NT2/D1 (cell line): ENCODE measurements around the gene SH2D1B.

Source experiments
- DNase-seq: peaks from one replicate; pipeline ENCODE4 v3.0.0-alpha.2; 2011; ENCODE audit warnings: low read depth, low spot score
- H3K27me3 ChIP-seq: 2 replicates; pipeline ENCODE4 v1.6.0; 2011; ENCODE audit warnings: mild to moderate bottlenecking; ENCODE audit not compliant: insufficient read length, insufficient read depth
- H3K36me3 ChIP-seq: 2 replicates; pipeline ENCODE4 v1.6.1; 2011; ENCODE audit warnings: mild to moderate bottlenecking, low read length, mixed read lengths; ENCODE audit not compliant: insufficient read depth, insufficient read length
- H3K4me1 ChIP-seq: 2 replicates; pipeline ENCODE4 v1.5.1; 2011; ENCODE audit not compliant: insufficient read depth, insufficient read length
- H3K4me3 ChIP-seq: 2 replicates; pipeline ENCODE4 v1.5.1; 2011; ENCODE audit warnings: low read depth; ENCODE audit not compliant: insufficient read length
- H3K9ac ChIP-seq: 2 replicates; pipeline ENCODE4 v1.6.0; 2011; ENCODE audit warnings: low read depth; ENCODE audit not compliant: insufficient read length
- H3K9me3 ChIP-seq: 2 replicates; pipeline ENCODE4 v1.5.1; 2011; ENCODE audit warnings: mild to moderate bottlenecking, low read length; ENCODE audit not compliant: insufficient read depth
- SUZ12 ChIP-seq: IDR thresholded peaks from 2 replicates; pipeline ENCODE4 v1.6.1; 2011; ENCODE audit not compliant: insufficient read length, insufficient read depth; ENCODE audit errors: extremely low read depth
- YY1 ChIP-seq: IDR thresholded peaks from 2 replicates; pipeline ENCODE4 v1.6.1; 2011; ENCODE audit not compliant: insufficient read length, insufficient read depth
- ZNF274 ChIP-seq: IDR thresholded peaks from 2 replicates; pipeline ENCODE4 v1.6.1; 2011; ENCODE audit warnings: mild to moderate bottlenecking, low read depth, low read length

The SH2D1B gene

GRCh38 chr1:162372159-162373071 lies 39.5 kb downstream of the SH2D1B start:
- DNase-seq: no peak
- Histone ChIP-seq H3K27me3 (no peaks in the 10 kb centered on the region), H3K9me3 (no peaks in the 10 kb centered on the region), H3K9ac (no peak overlapping the region), H3K4me1 (peaks cover 8% of the 10 kb centered on the region), H3K4me3 (no peak overlapping the region), H3K36me3 (peaks cover 9% of the 10 kb centered on the region)
- no peak for TF ChIP-seq ZNF274
- TF ChIP-seq YY1: no peak
- TF ChIP-seq SUZ12: no peak

GRCh38 chr1:162371611-162372010 lies 40.3 kb downstream of the SH2D1B start:
- H3K4me1 ChIP-seq: peaks cover 8% of the 10 kb centered on the region
- no peak for DNase-seq
- H3K9ac ChIP-seq: no peak overlapping the region
- TF ChIP-seq YY1 (no peak), SUZ12 (no peak), ZNF274 (no peak)
- no peaks in the 10 kb centered on the region for H3K9me3 ChIP-seq
- H3K27me3 ChIP-seq: no peaks in the 10 kb centered on the region
- peaks cover 16% of the 10 kb centered on the region for H3K36me3 ChIP-seq
- H3K4me3 ChIP-seq: no peak overlapping the region

- no peak overlapping the region for H3K9ac ChIP-seq
- H3K27me3 ChIP-seq: no peaks in the 10 kb centered on the region
- no peak for DNase-seq
- H3K9me3 ChIP-seq: no peaks in the 10 kb centered on the region
- TF ChIP-seq SUZ12 (no peak), ZNF274 (no peak), YY1 (no peak)
- H3K4me3 ChIP-seq: no peak overlapping the region
- H3K4me1 ChIP-seq: peaks cover 8% of the 10 kb centered on the region
- H3K36me3 ChIP-seq: peaks cover 16% of the 10 kb centered on the region
These were observed 41.2 kb downstream of the SH2D1B start for GRCh38 chr1:162370721-162371120.

GRCh38 chr1:162370161-162370560 lies 41.8 kb downstream of the SH2D1B start:
- Histone ChIP-seq H3K4me3 (no peak overlapping the region), H3K4me1 (peaks cover 8% of the 10 kb centered on the region), H3K27me3 (no peaks in the 10 kb centered on the region), H3K36me3 (peaks cover 19% of the 10 kb centered on the region), H3K9ac (no peak overlapping the region), H3K9me3 (no peaks in the 10 kb centered on the region)
- no peak for DNase-seq
- TF ChIP-seq ZNF274 (no peak), YY1 (no peak), SUZ12 (no peak)

GRCh38 chr1:162369571-162369970 lies 42.4 kb downstream of the SH2D1B start:
- Histone ChIP-seq H3K36me3 (peaks cover 24% of the 10 kb centered on the region), H3K4me3 (no peak overlapping the region), H3K27me3 (no peaks in the 10 kb centered on the region), H3K9ac (no peak overlapping the region), H3K4me1 (peaks cover 8% of the 10 kb centered on the region), H3K9me3 (no peaks in the 10 kb centered on the region)
- no peak for DNase-seq
- TF ChIP-seq YY1: no peak
- TF ChIP-seq SUZ12: no peak
- TF ChIP-seq ZNF274: no peak

- Histone ChIP-seq H3K9me3 (no peaks in the 10 kb centered on the region), H3K9ac (no peak overlapping the region), H3K27me3 (no peaks in the 10 kb centered on the region), H3K4me3 (no peak overlapping the region), H3K36me3 (peaks cover 27% of the 10 kb centered on the region), H3K4me1 (peaks cover 8% of the 10 kb centered on the region)
- no peak for TF ChIP-seq ZNF274
- TF ChIP-seq SUZ12: no peak
- TF ChIP-seq YY1: no peak
- no peak for DNase-seq
These were observed 43.5 kb downstream of the SH2D1B start for GRCh38 chr1:162368451-162368850.

- no peak overlapping the region for H3K4me3 ChIP-seq
- TF ChIP-seq YY1: no peak
- TF ChIP-seq SUZ12: no peak
- TF ChIP-seq ZNF274: no peak
- H3K36me3 ChIP-seq: peaks cover 27% of the 10 kb centered on the region
- peaks cover 8% of the 10 kb centered on the region for H3K4me1 ChIP-seq
- DNase-seq: no peak
- no peak overlapping the region for H3K9ac ChIP-seq
- H3K9me3 ChIP-seq: no peaks in the 10 kb centered on the region
- no peaks in the 10 kb centered on the region for H3K27me3 ChIP-seq
These were observed 44.2 kb downstream of the SH2D1B start for GRCh38 chr1:162367772-162368171.
